Suppressor macrophage treated with lipopolysaccharide for 4 hours (primary cell): Measurements from ENCODE around the gene POMC.
"Not testable (repeated sequence)": the region's sequence is repeated elsewhere in the genome, so short reads cannot be mapped to it uniquely, and the experiment has no call there.

Experiments
- DNase-seq: peaks from one replicate; pipeline ENCODE4 v3.0.0-alpha.2; 2020

POMC gene

GRCh38 chr2:25131567-25132298 lies 36.6 kb downstream of the POMC start:
- DNase-seq: peak; percentile 51

DNA sequence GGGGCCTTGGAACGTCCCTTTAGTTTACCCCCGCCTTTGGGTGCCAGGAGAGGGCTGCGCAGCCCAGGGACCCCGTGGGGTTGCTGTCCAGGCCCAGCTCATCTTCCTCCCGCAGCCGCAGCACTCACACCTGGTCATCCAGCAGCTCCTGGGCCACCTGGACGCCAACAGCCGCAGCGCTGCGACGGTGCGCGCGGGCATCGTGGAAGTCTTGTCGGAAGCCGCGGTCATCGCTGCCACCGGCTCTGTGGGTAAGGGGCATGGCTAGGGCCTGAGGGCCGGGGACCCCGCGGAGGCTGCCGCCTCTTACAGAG lies 37.2 kb downstream of the POMC start:
- DNase-seq: no peak

- DNase-seq: no peak
Observed at GRCh38 chr2:25129901-25130520, 38.4 kb downstream of the POMC start.

DNA sequence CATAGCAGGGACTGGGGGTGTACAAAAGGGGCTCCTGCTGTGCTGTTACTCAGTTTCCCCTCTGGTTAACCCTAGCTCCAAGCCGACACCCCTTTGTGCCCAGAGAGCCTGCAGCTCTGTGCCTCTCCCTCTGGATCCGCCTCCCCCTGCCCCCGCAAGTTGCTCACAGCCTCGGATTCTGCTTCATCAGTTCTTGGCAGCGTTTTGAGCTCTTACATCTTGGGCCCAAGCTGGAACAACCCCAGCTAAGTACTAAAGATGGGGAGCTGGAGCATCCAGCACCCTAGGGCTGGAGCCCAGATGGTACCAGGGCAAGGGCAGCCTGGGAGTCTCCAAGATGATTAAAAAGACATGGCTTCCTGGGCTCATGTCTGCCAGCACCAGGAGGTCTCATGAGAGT lies 40.7 kb downstream of the POMC start:
- DNase-seq: no peak

DNA sequence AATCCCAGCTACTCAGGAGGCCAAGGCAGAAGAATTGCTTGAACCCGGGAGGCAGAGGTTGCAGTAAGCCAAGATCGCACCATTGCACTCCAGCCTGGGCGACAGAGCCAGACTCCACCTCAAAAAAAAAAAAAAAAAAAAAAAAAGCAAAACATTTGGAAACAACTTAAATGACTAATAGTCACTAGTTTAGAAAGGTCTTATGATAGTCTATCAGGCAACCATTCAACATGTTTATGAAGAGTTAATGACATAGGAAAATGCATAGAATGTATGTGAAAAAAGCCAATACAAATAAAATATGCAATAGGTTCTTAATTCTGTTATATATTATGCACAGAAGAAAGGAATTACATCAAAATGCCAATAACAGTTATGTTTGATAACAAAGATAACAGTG lies 41.3 kb downstream of the POMC start:
- DNase-seq: not testable (repeated sequence)

GRCh38 chr2:25125976-25126375 lies 42.4 kb downstream of the POMC start:
- DNase-seq: peak; percentile 80

DNA sequence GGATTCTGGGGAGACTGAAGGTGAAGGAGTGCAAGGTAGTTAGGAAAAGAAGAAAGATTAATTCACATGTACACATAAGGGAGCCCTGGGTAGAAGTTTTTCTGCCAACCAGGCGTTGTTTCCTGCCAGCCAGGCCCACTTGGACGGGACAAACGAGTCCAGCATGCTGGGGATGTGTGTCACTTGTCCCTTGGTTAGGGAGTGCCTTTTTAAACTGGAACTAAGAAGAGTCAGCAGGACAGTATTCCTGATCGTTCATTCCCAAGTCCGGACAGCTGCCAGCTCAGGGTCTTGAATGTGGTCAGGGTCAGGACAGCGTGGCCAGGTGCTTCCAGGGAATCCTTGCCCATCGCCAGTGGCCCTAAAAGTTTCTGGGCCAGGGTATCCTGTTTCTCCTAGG lies 43.2 kb downstream of the POMC start:
- DNase-seq: no peak

DNA sequence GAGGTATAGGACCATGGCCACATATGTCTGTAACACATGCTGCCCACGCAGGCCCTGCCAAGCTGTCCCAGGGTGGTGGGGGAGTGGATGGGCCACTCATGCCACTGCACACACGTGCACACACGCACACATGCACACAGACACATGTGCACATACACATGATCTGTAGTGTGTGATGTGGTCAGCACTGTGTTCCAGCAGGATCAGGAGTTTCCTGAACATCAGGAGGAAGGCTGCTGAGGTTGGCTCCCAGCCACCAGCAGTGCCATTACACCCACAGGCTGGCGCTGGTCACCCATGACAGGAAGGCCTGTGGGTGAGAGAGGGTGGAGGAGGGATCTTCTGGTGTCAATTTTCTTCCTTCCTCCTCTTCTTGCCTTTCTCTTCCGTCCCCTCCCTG lies 44.7 kb downstream of the POMC start:
- DNase-seq: peak; percentile 53

- DNase-seq: no peak
Observed at GRCh38 chr2:25122367-25122766, 46.0 kb downstream of the POMC start.

DNA sequence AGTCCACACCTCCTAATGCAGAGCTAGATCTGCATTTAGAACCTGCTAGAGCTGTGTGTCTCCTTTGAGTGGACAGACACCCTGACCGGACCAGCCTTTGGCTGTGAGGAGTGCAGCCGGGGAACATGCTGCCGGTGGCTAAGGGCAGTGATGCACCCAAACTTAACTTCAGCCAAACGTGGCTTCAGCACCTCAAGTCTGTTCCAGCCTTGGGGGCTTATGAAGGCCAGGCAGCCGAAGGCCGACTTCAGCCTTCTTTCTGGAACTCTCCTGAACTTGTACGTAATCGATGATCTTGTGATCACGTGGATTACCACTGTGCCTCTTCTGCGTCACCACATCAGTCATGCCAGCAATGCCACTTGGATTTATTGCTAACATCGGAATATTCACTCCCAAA lies 49.1 kb downstream of the POMC start:
- DNase-seq: no peak

DNA sequence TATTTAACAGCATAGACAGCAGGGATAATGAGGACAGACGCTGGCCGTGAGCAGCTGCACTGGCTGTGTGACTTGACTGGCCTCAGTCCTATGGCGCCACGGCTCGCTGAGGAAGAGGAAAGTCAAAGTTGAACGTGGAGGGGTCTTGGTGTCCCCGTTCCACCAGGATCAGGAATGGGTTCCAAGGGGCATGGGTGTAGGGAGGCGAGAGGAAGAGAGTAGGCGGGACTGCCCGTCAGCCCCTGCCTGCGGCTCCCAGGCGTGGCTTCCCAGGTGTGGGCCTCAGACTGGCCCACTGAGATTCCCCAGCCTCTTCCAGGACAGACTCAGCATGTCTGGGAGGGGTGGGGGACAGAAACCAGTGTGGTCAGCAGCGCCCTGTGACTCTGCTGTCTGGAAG lies 51.4 kb downstream of the POMC start:
- DNase-seq: no peak

DNA sequence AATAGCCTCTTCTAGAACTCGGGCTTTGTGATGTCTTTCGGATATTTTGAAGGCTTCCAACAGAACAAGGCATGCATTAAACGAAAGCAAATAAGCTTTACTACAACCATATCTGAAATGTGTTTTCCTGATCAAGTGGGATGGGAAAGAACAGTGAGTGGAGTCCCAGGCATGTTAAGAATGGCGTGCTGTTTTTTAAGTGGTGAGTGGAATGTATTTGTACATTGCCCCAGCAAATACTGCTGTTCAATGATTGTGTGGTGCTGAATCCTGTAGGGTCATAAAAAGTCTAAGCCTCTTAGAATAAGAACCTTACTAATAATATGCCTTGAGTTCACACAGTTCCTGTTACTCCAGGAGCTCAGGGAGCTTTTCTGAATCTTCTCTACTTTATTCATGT lies 52.5 kb downstream of the POMC start:
- no peak for DNase-seq

- no peak for DNase-seq
Observed at GRCh38 chr2:25115249-25115883, 53.0 kb downstream of the POMC start.

DNA sequence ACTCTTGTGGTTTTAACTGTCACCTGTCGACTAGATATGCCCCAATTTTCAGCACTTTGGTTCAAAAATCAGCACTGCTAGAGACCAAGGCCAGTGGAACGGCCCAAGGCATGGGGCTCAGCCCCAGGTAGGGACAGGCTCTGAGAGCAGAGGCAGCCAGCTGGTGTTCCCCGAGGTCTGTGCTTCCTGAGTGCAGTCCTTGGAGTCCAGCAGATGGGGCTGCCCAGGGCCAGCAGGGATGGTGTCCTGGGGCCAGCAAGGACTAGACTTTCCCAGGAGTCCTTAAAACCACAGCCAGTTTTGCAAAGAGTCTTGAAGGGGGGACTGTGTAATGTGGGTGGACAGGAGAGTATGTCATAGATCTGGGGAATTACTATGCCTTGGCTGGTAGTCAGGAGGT lies 56.3 kb downstream of the POMC start:
- no peak for DNase-seq
